PC-3 (cell line): ENCODE results near the gene TXNRD1. TPM values are rescaled to one million over a fixed set of nuclear protein-coding genes. Genes with fewer than 3 reads are reported as not detected.

Experiments
- ATAC-seq: fragments of 200-7000 bp; cut with Tn5 transposase; 2 replicates; pipeline ENCODE4 v1.9.1; 2020; ENCODE audit warnings: mild to moderate bottlenecking, moderate library complexity
- BruUV-seq: library from RNA; stranded (reverse); fragments of 400-500 nt; replicated peaks from 2 replicates; lab custom pipeline; 2021; lab: Mats Ljungman, UMichigan
- CTCF ChIA-PET: fragments of 300-600 bp; sonication (Branson Sonifier 250); formaldehyde crosslinking; loops from one replicate; lab custom pipeline; 2022; ENCODE audit warnings: antibody characterized with exemption; lab: Charles Lee
- POLR2A ChIA-PET: fragments of 300-600 bp; sonication (Branson Sonifier 250); formaldehyde crosslinking; loops from one replicate; lab custom pipeline; 2022; ENCODE audit warnings: antibody characterized with exemption; ENCODE audit not compliant: unreplicated experiment; lab: Charles Lee
- DNase-seq: peaks from one replicate; pipeline ENCODE4 v3.0.0-alpha.2; 2015
- H2AFZ ChIP-seq: fragments of 300-600 bp; sonication (generic); 2 replicates; pipeline ENCODE4 v1.6.0; 2016; ENCODE audit warnings: antibody characterized with exemption, low read length
- H3F3A ChIP-seq: fragments of 300-600 bp; sonication (generic); one replicate; pipeline ENCODE4 v1.6.0; 2017; ENCODE audit warnings: antibody characterized with exemption, low read length, control low read depth, mild to moderate bottlenecking; ENCODE audit not compliant: unreplicated experiment
- H3K27ac ChIP-seq: fragments of 300-600 bp; sonication (generic); 2 replicates; pipeline ENCODE4 v1.5.1; 2016; ENCODE audit warnings: mild to moderate bottlenecking, low read length
- H3K27me3 ChIP-seq: fragments of 300-600 bp; sonication (generic); 2 replicates; pipeline ENCODE4 v1.6.1; 2016; ENCODE audit warnings: low read length, mixed read lengths
- H3K36me3 ChIP-seq: fragments of 300-600 bp; sonication (generic); 2 replicates; pipeline ENCODE4 v1.6.1; 2016; ENCODE audit warnings: low read depth, mixed run types, low read length, mixed read lengths
- H3K4me1 ChIP-seq: fragments of 300-600 bp; sonication (generic); 2 replicates; pipeline ENCODE4 v1.5.1; 2016; ENCODE audit warnings: low read length; ENCODE audit not compliant: insufficient read depth
- H3K4me2 ChIP-seq: fragments of 300-600 bp; sonication (generic); 2 replicates; pipeline ENCODE4 v1.6.0; 2016; ENCODE audit warnings: low read length
- H3K4me3 ChIP-seq: fragments of 300-600 bp; sonication (generic); 2 replicates; pipeline ENCODE4 v1.5.1; 2016; ENCODE audit warnings: mild to moderate bottlenecking, low read length, mixed read lengths
- H3K79me2 ChIP-seq: fragments of 300-600 bp; sonication (generic); 2 replicates; pipeline ENCODE4 v1.6.1; 2017; ENCODE audit warnings: low read length, mixed read lengths
- H3K9ac ChIP-seq: fragments of 300-600 bp; sonication (generic); 2 replicates; pipeline ENCODE4 v1.6.0; 2016; ENCODE audit warnings: mild to moderate bottlenecking, low read length
- H3K9me2 ChIP-seq: fragments of 300-600 bp; sonication (generic); replicated peaks from 2 replicates; pipeline ENCODE4 v1.6.1; 2016; ENCODE audit warnings: mixed run types, low read length, mixed read lengths
- H3K9me3 ChIP-seq: fragments of 300-600 bp; sonication (generic); 2 replicates; pipeline ENCODE4 v1.6.1; 2016; ENCODE audit warnings: low read length, mixed read lengths
- H4K20me1 ChIP-seq: fragments of 300-600 bp; sonication (generic); 2 replicates; pipeline ENCODE4 v1.6.1; 2016; ENCODE audit warnings: low read length, mixed read lengths
- CTCF ChIP-seq: fragments of 300-600 bp; sonication (generic); conservative IDR thresholded peaks from 2 replicates; pipeline ENCODE4 v1.5.1; 2017; ENCODE audit warnings: antibody characterized with exemption, low read depth, mild to moderate bottlenecking, low read length
- EZH2 ChIP-seq: fragments of 300-600 bp; sonication (generic); IDR thresholded peaks from one replicate; pipeline ENCODE4 v1.6.1; 2017; ENCODE audit warnings: antibody characterized with exemption, mild to moderate bottlenecking, low read length; ENCODE audit not compliant: unreplicated experiment
- EZH2phosphoT487 ChIP-seq: fragments of 300-600 bp; sonication (generic); IDR thresholded peaks from 2 replicates; pipeline ENCODE4 v1.6.1; 2018; ENCODE audit warnings: mild to moderate bottlenecking, antibody characterized with exemption, low read length, borderline replicate concordance
- intact Hi-C: fragments of 100-400 bp; cut with micrococcal nuclease; formaldehyde crosslinking; loops from 2 replicates; pipeline ENCODE4 v1.9.0; 2023
- total RNA-seq: library from RNA; depleted of rRNA; stranded (reverse); fragments of >200 nt; gene quantifications from 2 replicates; pipeline ENCODE4 v1.2.3, GENCODE V29; 2014

Gene TXNRD1
- total RNA-seq, 1 experiment from 2014 or later, result 419 TPM

- Histone ChIP-seq H3K4me1 (peaks cover 45% of the 10 kb centered on the region), H3K4me2 (no peak overlapping the region), H3K36me3 (no peaks in the 10 kb centered on the region), H3K27ac (peak overlapping the region; percentile 96), H3K27me3 (no peaks in the 10 kb centered on the region), H3K4me3 (no peak overlapping the region), H2AFZ (no peak overlapping the region), H3K79me2 (no peaks in the 10 kb centered on the region), H3F3A (peaks cover 17% of the 10 kb centered on the region), H3K9ac (peak overlapping the region; percentile 32), H3K9me2 (no peaks in the 10 kb centered on the region), H4K20me1 (no peaks in the 10 kb centered on the region), H3K9me3 (no peaks in the 10 kb centered on the region)
- no TSS peak for BruUV-seq
- ATAC-seq, result no peak
- no peak for DNase-seq
- intact Hi-C loops, result loop anchor here (1.0 kb wide), 2 partner anchors 34 to 55 kb away; no protein-coding TSS in a partner anchor
- POLR2A ChIA-PET, result interaction anchor here (0.7 kb wide), 1 partner anchor 126 kb away, joined by 10 read pairs; no protein-coding TSS in a partner anchor
- CTCF ChIA-PET, result no interaction called here
- no peak for TF ChIP-seq EZH2phosphoT487
- no peak for TF ChIP-seq CTCF
- TF ChIP-seq EZH2, result no peak
Observed at GRCh38 chr12:104220931-104221330, 5.4 kb downstream of the TXNRD1 start.

- Histone ChIP-seq H3K36me3 (no peaks in the 10 kb centered on the region), H3K27me3 (no peaks in the 10 kb centered on the region), H3K4me1 (peaks cover 55% of the 10 kb centered on the region), H3K9me2 (no peaks in the 10 kb centered on the region), H3K79me2 (no peaks in the 10 kb centered on the region), H2AFZ (no peak overlapping the region), H3K4me3 (no peak overlapping the region), H3K4me2 (no peak overlapping the region), H3F3A (peaks cover 17% of the 10 kb centered on the region), H3K9ac (no peak overlapping the region), H3K27ac (no peak overlapping the region), H3K9me3 (no peaks in the 10 kb centered on the region), H4K20me1 (no peaks in the 10 kb centered on the region)
- intact Hi-C loops, result no loop called here
- CTCF ChIA-PET, result no interaction called here
- TF ChIP-seq EZH2phosphoT487 (no peak), EZH2 (no peak), CTCF (no peak)
- DNase-seq, result no peak
- no peak for ATAC-seq
- POLR2A ChIA-PET, result interaction anchor here (0.6 kb wide), 2 partner anchors 41 to 632 kb away, joined by 3 to 7 read pairs; no protein-coding TSS in a partner anchor
- BruUV-seq, result no TSS peak
Observed at GRCh38 chr12:104222976-104223375, 7.4 kb downstream of the TXNRD1 start.

- intact Hi-C loops, result no loop called here
- Histone ChIP-seq H3K9me2 (no peaks in the 10 kb centered on the region), H3K9me3 (no peaks in the 10 kb centered on the region), H3K27me3 (no peaks in the 10 kb centered on the region), H3K4me1 (peaks cover 48% of the 10 kb centered on the region), H3K27ac (no peak overlapping the region), H3K36me3 (no peaks in the 10 kb centered on the region), H3K79me2 (no peaks in the 10 kb centered on the region), H3K4me3 (no peak overlapping the region), H2AFZ (no peak overlapping the region; the same call in 1 of the 2 replicates), H4K20me1 (no peaks in the 10 kb centered on the region), H3K9ac (no peak overlapping the region), H3F3A (peaks cover 12% of the 10 kb centered on the region), H3K4me2 (no peak overlapping the region)
- DNase-seq (no peak), ATAC-seq (no peak)
- CTCF ChIA-PET, result interaction anchor here (0.6 kb wide), 1 partner anchor 71 kb away, joined by 5 read pairs; no protein-coding TSS in a partner anchor
- POLR2A ChIA-PET, result no interaction called here
- TF ChIP-seq EZH2phosphoT487, result no peak
- TF ChIP-seq CTCF, result no peak
- TF ChIP-seq EZH2, result no peak
- BruUV-seq, result no TSS peak
Observed at GRCh38 chr12:104223712-104224111, 8.1 kb downstream of the TXNRD1 start.
